Measurements from ENCODE around the gene AFF1. TPM values are rescaled to one million over a fixed set of nuclear protein-coding genes. Genes with fewer than 3 reads are reported as not detected.

Gene AFF1
- total and polyA plus RNA-seq, 2 of the 4 experiments (the other 2 are of a cell fraction): 7.0 to 9.6 TPM

DNA sequence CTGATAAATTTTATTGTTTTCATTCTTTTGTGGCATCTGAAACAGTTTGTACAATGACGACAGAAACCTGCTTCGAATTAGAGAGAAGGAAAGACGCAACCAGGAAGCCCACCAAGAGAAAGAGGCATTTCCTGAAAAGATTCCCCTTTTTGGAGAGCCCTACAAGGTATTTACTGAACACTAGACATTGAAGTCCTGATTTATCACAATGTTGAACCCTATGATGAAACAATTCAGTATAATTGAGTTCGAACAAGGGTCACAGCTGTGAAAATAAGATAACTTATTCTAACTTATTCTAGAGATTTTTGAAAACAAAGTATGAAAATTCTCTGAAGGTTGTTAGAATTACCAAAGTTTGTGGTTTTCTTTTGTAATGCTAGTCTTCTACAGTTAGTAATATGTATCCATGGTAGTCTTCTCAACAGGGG, 111.3 kb downstream of the AFF1 start:
- Histone ChIP-seq H3K9me3 (ENCODE audit: control insufficient read depth, insufficient read depth, low read length) (no peaks in the 10 kb centered on the region), H3K27ac (ENCODE audit: insufficient read depth, low read length) (no peak overlapping the region), H3K36me3 (ENCODE audit: control insufficient read depth, insufficient read depth, low read length) (peaks cover 10% of the 10 kb centered on the region), H4K5ac (ENCODE audit: low read depth, low read length) (no peak overlapping the region), H4K91ac (ENCODE audit: insufficient read depth, low read depth, low read length) (no peak overlapping the region), H4K8ac (ENCODE audit: low read depth in 2 of 2, low read length in 2 of 2) (no peak overlapping the region), H2BK15ac (ENCODE audit: low read depth, low read length) (no peak overlapping the region), H3K4ac (ENCODE audit: low read depth, low read length) (no peak overlapping the region), H3K4me1 (ENCODE audit: control insufficient read depth, insufficient read depth, low read length) (peaks cover 5% of the 10 kb centered on the region), H2BK20ac (ENCODE audit: low read depth, low read length) (no peak overlapping the region; the same call in 1 of the 2 replicates), H2AFZ (replicated peaks; ENCODE audit: low read length, poor library complexity) (no peak overlapping the region), H3K56ac (ENCODE audit: extremely low read depth, insufficient read depth, low read length) (no peak overlapping the region), H3K18ac (ENCODE audit: low read depth, low read length) (no peak overlapping the region), H3K4me2 (ENCODE audit: low read depth, low read length) (no peak overlapping the region), H3K14ac (replicated peaks; ENCODE audit: low read depth, low read length) (no peak overlapping the region; the same call in 1 of the 2 replicates), H2AK9ac (replicated peaks; ENCODE audit: low read depth, low read length, poor library complexity) (no peak overlapping the region), H3K79me1 (ENCODE audit: low read depth in 1 of 2, low read length in 2 of 2) (peaks cover 42 to 64% of the 10 kb centered on the region in 2 experiments), H4K20me1 (ENCODE audit: insufficient read depth, low read length) (peaks cover 18% of the 10 kb centered on the region; the same call in 1 of the 2 replicates), H3K23ac (ENCODE audit: low read depth, low read length) (peak overlapping the region; percentile 59; the same call in 1 of the 2 replicates), H3K9me1 (ENCODE audit: insufficient read depth, low read length) (peaks cover 2% of the 10 kb centered on the region; the same call in 1 of the 2 replicates), H3K27me3 (ENCODE audit: control insufficient read depth, insufficient read depth, low read length) (no peaks in the 10 kb centered on the region), H3K4me3 (ENCODE audit: insufficient read depth, low read depth, low read length) (no peak overlapping the region), H2BK120ac (ENCODE audit: low read depth, low read length) (no peak overlapping the region), H2AK5ac (ENCODE audit: low read depth, low read length) (no peak overlapping the region), H2BK5ac (ENCODE audit: low read depth, low read length, poor library complexity, severe bottlenecking) (no peak overlapping the region), H3K9ac (ENCODE audit: low read depth, low read length) (no peak overlapping the region)
- in situ Hi-C loops (cut with MboI; ENCODE audit: low sequenced_read_pairs) (no loop called here), intact Hi-C loops (cut with micrococcal nuclease) (no loop called here), dilution Hi-C loops (cut with HindIII; ENCODE audit: low sequenced_read_pairs, unreplicated experiment) (no loop called here)
- WGBS, 2 experiments (ENCODE audit: extremely low coverage in 2 of 2, insufficient read length in 1 of 2): no CpG with 5 or more reads among the region's 4 CpGs
- no peak for ATAC-seq (ENCODE audit: low read depth)
- TF ChIP-seq, protein P1, sequence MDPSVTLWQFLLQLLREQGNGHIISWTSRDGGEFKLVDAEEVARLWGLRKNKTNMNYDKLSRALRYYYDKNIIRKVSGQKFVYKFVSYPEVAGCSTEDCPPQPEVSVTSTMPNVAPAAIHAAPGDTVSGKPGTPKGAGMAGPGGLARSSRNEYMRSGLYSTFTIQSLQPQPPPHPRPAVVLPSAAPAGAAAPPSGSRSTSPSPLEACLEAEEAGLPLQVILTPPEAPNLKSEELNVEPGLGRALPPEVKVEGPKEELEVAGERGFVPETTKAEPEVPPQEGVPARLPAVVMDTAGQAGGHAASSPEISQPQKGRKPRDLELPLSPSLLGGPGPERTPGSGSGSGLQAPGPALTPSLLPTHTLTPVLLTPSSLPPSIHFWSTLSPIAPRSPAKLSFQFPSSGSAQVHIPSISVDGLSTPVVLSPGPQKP (IDR thresholded peaks at IDR 0.05; ENCODE audit: borderline replicate concordance, low read depth, low read length): no peak
- no peak for TF ChIP-seq CEBPB (IDR thresholded peaks at IDR 0.05; ENCODE audit: low read depth, low read length)
- TF ChIP-seq MAZ (IDR thresholded peaks at IDR 0.05; ENCODE audit: borderline replicate concordance, low read depth, low read length): no peak
- TF ChIP-seq, protein P2, sequence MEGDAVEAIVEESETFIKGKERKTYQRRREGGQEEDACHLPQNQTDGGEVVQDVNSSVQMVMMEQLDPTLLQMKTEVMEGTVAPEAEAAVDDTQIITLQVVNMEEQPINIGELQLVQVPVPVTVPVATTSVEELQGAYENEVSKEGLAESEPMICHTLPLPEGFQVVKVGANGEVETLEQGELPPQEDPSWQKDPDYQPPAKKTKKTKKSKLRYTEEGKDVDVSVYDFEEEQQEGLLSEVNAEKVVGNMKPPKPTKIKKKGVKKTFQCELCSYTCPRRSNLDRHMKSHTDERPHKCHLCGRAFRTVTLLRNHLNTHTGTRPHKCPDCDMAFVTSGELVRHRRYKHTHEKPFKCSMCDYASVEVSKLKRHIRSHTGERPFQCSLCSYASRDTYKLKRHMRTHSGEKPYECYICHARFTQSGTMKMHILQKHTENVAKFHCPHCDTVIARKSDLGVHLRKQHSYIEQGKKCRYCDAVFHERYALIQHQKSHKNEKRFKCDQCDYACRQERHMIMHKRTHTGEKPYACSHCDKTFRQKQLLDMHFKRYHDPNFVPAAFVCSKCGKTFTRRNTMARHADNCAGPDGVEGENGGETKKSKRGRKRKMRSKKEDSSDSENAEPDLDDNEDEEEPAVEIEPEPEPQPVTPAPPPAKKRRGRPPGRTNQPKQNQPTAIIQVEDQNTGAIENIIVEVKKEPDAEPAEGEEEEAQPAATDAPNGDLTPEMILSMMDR (conservative IDR thresholded peaks at IDR 0.05; ENCODE audit: low read depth, low read length): no peak
- TF ChIP-seq RFX5 (IDR thresholded peaks at IDR 0.05; ENCODE audit: low read depth, low read length): no peak
- TF ChIP-seq, protein P3, sequence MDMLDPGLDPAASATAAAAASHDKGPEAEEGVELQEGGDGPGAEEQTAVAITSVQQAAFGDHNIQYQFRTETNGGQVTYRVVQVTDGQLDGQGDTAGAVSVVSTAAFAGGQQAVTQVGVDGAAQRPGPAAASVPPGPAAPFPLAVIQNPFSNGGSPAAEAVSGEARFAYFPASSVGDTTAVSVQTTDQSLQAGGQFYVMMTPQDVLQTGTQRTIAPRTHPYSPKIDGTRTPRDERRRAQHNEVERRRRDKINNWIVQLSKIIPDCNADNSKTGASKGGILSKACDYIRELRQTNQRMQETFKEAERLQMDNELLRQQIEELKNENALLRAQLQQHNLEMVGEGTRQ (IDR thresholded peaks at IDR 0.05; ENCODE audit: low read depth, low read length): no peak
- no peak for TF ChIP-seq SMC3 (IDR thresholded peaks at IDR 0.05; ENCODE audit: low read depth, low read length)
- TF ChIP-seq FOS (IDR thresholded peaks at IDR 0.05; ENCODE audit: low read depth, low read length): no peak
- no peak for TF ChIP-seq NFE2L2 (IDR thresholded peaks at IDR 0.05; ENCODE audit: low read depth, low read length)
- no peak for TF ChIP-seq BHLHE40 (IDR thresholded peaks at IDR 0.05; ENCODE audit: low read depth, low read length)
- no peak for TF ChIP-seq MAFK (IDR thresholded peaks at IDR 0.05; ENCODE audit: low read depth, low read length)
- TF ChIP-seq RCOR1 (IDR thresholded peaks at IDR 0.05; ENCODE audit: insufficient replicate concordance, low read length): no peak
- no peak for TF ChIP-seq MXI1 (IDR thresholded peaks at IDR 0.05; ENCODE audit: borderline replicate concordance, low read depth, low read length)
- TF ChIP-seq POLR2A (IDR thresholded peaks at IDR 0.05; ENCODE audit: low read depth, low read length): no peak
- no peak for TF ChIP-seq RAD21 (IDR thresholded peaks at IDR 0.05; ENCODE audit: low read length)
- no peak for TF ChIP-seq CHD1 (IDR thresholded peaks at IDR 0.05; ENCODE audit: low read depth, low read length)
- ChIA-PET POLR2A (ENCODE audit: unreplicated experiment) (no interaction called here), CTCF (no interaction called here)
- no TSS peak for BruUV-seq (replicated peaks)
- DNase-seq: peak; percentile 12

All from IMR-90 (cell line).